ENCODE results near the gene INF2.

Gene INF2

GRCh38 chr14:104732931-104733681 lies 43.7 kb downstream of the INF2 start:
- FAIRE-seq (no peak), DNase-seq (ENCODE audit: low spot score) (no peak)

GRCh38 chr14:104734051-104734587 lies 44.7 kb downstream of the INF2 start:
- DNase-seq (ENCODE audit: low spot score) (no peak), FAIRE-seq (no peak)

GRCh38 chr14:104734601-104734990 lies 45.2 kb downstream of the INF2 start:
- DNase-seq (ENCODE audit: low spot score): no peak
- no peak for FAIRE-seq

- FAIRE-seq (no peak), DNase-seq (ENCODE audit: low spot score) (no peak)
These were observed 45.8 kb downstream of the INF2 start for GRCh38 chr14:104734991-104735779.

- DNase-seq (ENCODE audit: low spot score) (no peak), FAIRE-seq (no peak)
These were observed 46.6 kb downstream of the INF2 start for GRCh38 chr14:104735830-104736642.

- FAIRE-seq: no peak
- no peak for DNase-seq (ENCODE audit: low spot score)
These were observed 49.1 kb downstream of the INF2 start for GRCh38 chr14:104738375-104739019.

- FAIRE-seq: no peak
- no peak for DNase-seq (ENCODE audit: low spot score)
These were observed 49.6 kb downstream of the INF2 start for GRCh38 chr14:104739026-104739425.

GRCh38 chr14:104739546-104740516 lies 50.4 kb downstream of the INF2 start:
- no peak for DNase-seq (ENCODE audit: low spot score)
- FAIRE-seq: no peak

- FAIRE-seq (no peak), DNase-seq (ENCODE audit: low spot score) (no peak)
These were observed 51.8 kb downstream of the INF2 start for GRCh38 chr14:104741108-104741802.

GRCh38 chr14:104741803-104742251 lies 52.4 kb downstream of the INF2 start:
- no peak for FAIRE-seq
- DNase-seq (ENCODE audit: low spot score): no peak

GRCh38 chr14:104742586-104743455 lies 53.4 kb downstream of the INF2 start:
- DNase-seq (ENCODE audit: low spot score) (no peak), FAIRE-seq (no peak)

- DNase-seq (ENCODE audit: low spot score) (no peak), FAIRE-seq (no peak)
These were observed 54.3 kb downstream of the INF2 start for GRCh38 chr14:104743461-104744380.

GRCh38 chr14:104744484-104744883 lies 55.1 kb downstream of the INF2 start:
- DNase-seq (ENCODE audit: low spot score): no peak
- FAIRE-seq: no peak

GRCh38 chr14:104745431-104745830 lies 56.0 kb downstream of the INF2 start:
- DNase-seq (ENCODE audit: low spot score) (no peak), FAIRE-seq (no peak)

- FAIRE-seq: no peak
- DNase-seq (ENCODE audit: low spot score): no peak
These were observed 56.7 kb downstream of the INF2 start for GRCh38 chr14:104746071-104746545.

- DNase-seq (ENCODE audit: low spot score): no peak
- FAIRE-seq: no peak
These were observed 57.6 kb downstream of the INF2 start for GRCh38 chr14:104746934-104747481.

GRCh38 chr14:104747876-104748275 lies 58.5 kb downstream of the INF2 start:
- DNase-seq (ENCODE audit: low spot score): no peak
- FAIRE-seq: no peak
